Activated CD4-positive, alpha-beta T cell treated with anti-CD3 and anti-CD28 coated beads for 36 hours (primary cell): ENCODE measurements around the gene HADHB. TPM values are rescaled to one million over a fixed set of nuclear protein-coding genes. Genes with fewer than 3 reads are reported as not detected.
A peak's percentile ranks its signal among the peaks of the same experiment; 100 is the strongest.

Experiments
- ATAC-seq: fragments of 200-7000 bp; cut with Tn5 transposase; one replicate; pipeline ENCODE4 v1.10.0; 2021; ENCODE audit warnings: mild to moderate bottlenecking, moderate library complexity
- CTCF ChIA-PET: fragments of 350-600 bp; sonication (Branson Sonifier 250); formaldehyde crosslinking; loops from one replicate; lab custom pipeline; 2021; ENCODE audit warnings: antibody characterized with exemption; lab: Charles Lee
- POLR2A ChIA-PET: fragments of 350-600 bp; sonication (Branson Sonifier 250); formaldehyde crosslinking; loops from one replicate; lab custom pipeline; 2021; ENCODE audit warnings: antibody characterized with exemption, inconsistent platforms; lab: Charles Lee
- DNase-seq: peaks from one replicate; pipeline ENCODE4 v3.0.0-alpha.2; 2020
- H3K27ac Mint-ChIP-seq: one replicate; pipeline ENCODE4 v1.8.0; 2021; ENCODE audit warnings: mixed read lengths
- H3K27me3 Mint-ChIP-seq: one replicate; pipeline ENCODE4 v1.8.0; 2021; ENCODE audit warnings: mixed read lengths
- H3K36me3 Mint-ChIP-seq: one replicate; pipeline ENCODE4 v1.8.0; 2021; ENCODE audit warnings: low read depth, mixed read lengths
- H3K4me1 Mint-ChIP-seq: one replicate; pipeline ENCODE4 v1.8.0; 2021; ENCODE audit warnings: mixed read lengths
- H3K4me3 Mint-ChIP-seq: one replicate; pipeline ENCODE4 v1.8.0; 2021; ENCODE audit warnings: mild to moderate bottlenecking, moderate library complexity, mixed read lengths
- H3K9me3 Mint-ChIP-seq: one replicate; pipeline ENCODE4 v1.8.0; 2021; ENCODE audit warnings: low read depth, mixed read lengths
- intact Hi-C, 2 experiments: fragments of 100-400 bp; cut with DNase I in 1 of 2; cut with micrococcal nuclease in 1 of 2; formaldehyde crosslinking; loops; one replicate each; pipeline versions ENCODE4 v1.14.2 to v1.15.1; 2022 to 2024; cut with DNase I, micrococcal nuclease
- total RNA-seq, 2 experiments: library from RNA; stranded (reverse); gene quantifications; one replicate each; pipeline ENCODE4 v1.2.3, GENCODE V29; 2021

The HADHB gene
- total RNA-seq, 2 experiments from 2014 or later: 71.4 to 73.4 TPM

DNA sequence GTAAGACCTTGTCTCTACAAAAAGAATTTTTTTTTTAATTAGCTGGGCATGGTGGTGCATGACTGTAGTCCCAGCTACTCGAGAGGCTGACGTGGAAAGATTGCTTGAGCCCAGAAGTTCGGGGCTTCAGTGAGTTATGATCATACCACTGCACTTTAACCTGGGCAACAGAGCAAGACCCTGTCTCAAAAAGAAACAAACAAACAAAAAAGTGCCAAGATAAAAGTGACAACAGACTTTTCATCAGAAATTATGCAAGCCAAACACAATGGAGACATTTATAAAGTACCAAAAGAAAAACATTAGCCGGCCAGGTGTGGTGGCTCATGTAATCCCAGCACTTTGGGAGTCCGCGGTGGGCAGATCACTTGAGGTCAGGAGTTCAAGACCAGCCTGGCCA lies 27.0 kb upstream of the HADHB start:
- no peak overlapping the region for H3K4me3 Mint-ChIP-seq
- H3K27me3 Mint-ChIP-seq: no peaks in the 10 kb centered on the region
- H3K27ac Mint-ChIP-seq: no peak overlapping the region
- intact Hi-C loops: no loop called here
- peaks cover 43% of the 10 kb centered on the region for H3K36me3 Mint-ChIP-seq
- no peak for DNase-seq
- ChIA-PET POLR2A (no interaction called here), CTCF (no interaction called here)
- no peaks in the 10 kb centered on the region for H3K9me3 Mint-ChIP-seq
- ATAC-seq: no peak
- no peaks in the 10 kb centered on the region for H3K4me1 Mint-ChIP-seq

GRCh38 chr2:26223018-26223417 lies 21.7 kb upstream of the HADHB start:
- H3K9me3 Mint-ChIP-seq: no peaks in the 10 kb centered on the region
- ATAC-seq: no peak

DNA sequence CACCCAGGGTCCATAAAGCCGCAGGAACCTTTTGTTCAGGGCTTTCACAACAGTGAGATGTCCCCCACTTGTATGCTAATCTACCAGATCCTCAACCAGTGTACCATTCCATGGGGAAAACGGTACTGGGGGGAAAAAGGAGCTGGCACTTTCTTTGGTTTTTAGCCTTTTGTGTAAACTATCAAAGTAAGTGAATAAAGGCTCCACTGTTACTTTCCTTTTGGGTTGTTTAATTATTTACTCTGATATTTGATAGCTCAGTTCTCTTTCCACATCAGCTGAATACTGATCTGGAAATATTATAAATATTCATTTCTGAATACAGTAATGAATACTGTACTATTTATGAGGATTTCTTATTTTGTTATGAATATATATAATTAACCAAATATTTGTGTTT lies 20.6 kb upstream of the HADHB start:
- ChIA-PET CTCF (interaction anchor here (0.7 kb wide), 1 partner anchor 15 kb away, joined by 5 read pairs; no protein-coding TSS in a partner anchor), POLR2A (no interaction called here)
- no peak overlapping the region for H3K27ac Mint-ChIP-seq
- peaks cover 52% of the 10 kb centered on the region for H3K36me3 Mint-ChIP-seq
- H3K9me3 Mint-ChIP-seq: no peaks in the 10 kb centered on the region
- no peak for ATAC-seq
- intact Hi-C loops: no loop called here
- H3K4me3 Mint-ChIP-seq: no peak overlapping the region
- H3K27me3 Mint-ChIP-seq: no peaks in the 10 kb centered on the region
- H3K4me1 Mint-ChIP-seq: no peaks in the 10 kb centered on the region
- no peak for DNase-seq

More at GRCh38 chr2:26223018-26223417, 21.7 kb upstream of the HADHB start:
- Mint-ChIP-seq H3K4me3 (no peak overlapping the region), H3K4me1 (no peaks in the 10 kb centered on the region), H3K36me3 (peaks cover 45% of the 10 kb centered on the region), H3K27me3 (no peaks in the 10 kb centered on the region), H3K27ac (no peak overlapping the region)
- ChIA-PET CTCF (no interaction called here), POLR2A (no interaction called here)
- intact Hi-C loops: no loop called here
- DNase-seq: no peak

GRCh38 chr2:26229595-26229994 lies 15.1 kb upstream of the HADHB start:
- Mint-ChIP-seq H3K27me3 (no peaks in the 10 kb centered on the region), H3K36me3 (peaks cover 66% of the 10 kb centered on the region), H3K4me1 (no peaks in the 10 kb centered on the region), H3K9me3 (no peaks in the 10 kb centered on the region), H3K27ac (no peak overlapping the region), H3K4me3 (no peak overlapping the region)
- POLR2A ChIA-PET: no interaction called here
- DNase-seq (no peak), ATAC-seq (no peak)
- CTCF ChIA-PET: interaction anchor here (0.7 to 1.3 kb wide), 3 partner anchors 14 to 18 kb away, joined by 3 read pairs; no protein-coding TSS in a partner anchor
- intact Hi-C loops: no loop called here

- ChIA-PET CTCF (interaction anchor here (0.6 to 1.1 kb wide), 4 partner anchors 15 to 349 kb away, joined by 3 to 10 read pairs (median 3); no protein-coding TSS in a partner anchor), POLR2A (no interaction called here)
- Mint-ChIP-seq H3K4me1 (no peaks in the 10 kb centered on the region), H3K36me3 (peaks cover 68% of the 10 kb centered on the region), H3K4me3 (no peak overlapping the region), H3K27ac (no peak overlapping the region), H3K9me3 (no peaks in the 10 kb centered on the region), H3K27me3 (no peaks in the 10 kb centered on the region)
- no peak for DNase-seq
- no peak for ATAC-seq
- intact Hi-C loops: no loop called here
Measured at GRCh38 chr2:26230806-26231205, 13.9 kb upstream of the HADHB start.

- peaks cover 8% of the 10 kb centered on the region for H3K4me1 Mint-ChIP-seq
- intact Hi-C loops: no loop called here
- ChIA-PET POLR2A (no interaction called here), CTCF (interaction anchor here (0.6 to 3.0 kb wide), 7 partner anchors 8 to 611 kb away, joined by 3 to 17 read pairs (median 4); no protein-coding TSS in a partner anchor)
- H3K4me3 Mint-ChIP-seq: no peak overlapping the region
- ATAC-seq (no peak), DNase-seq (no peak)
- H3K27ac Mint-ChIP-seq: no peak overlapping the region
- H3K27me3 Mint-ChIP-seq: no peaks in the 10 kb centered on the region
- H3K9me3 Mint-ChIP-seq: no peaks in the 10 kb centered on the region
- H3K36me3 Mint-ChIP-seq: peaks cover 45% of the 10 kb centered on the region
Measured at GRCh38 chr2:26235089-26235488, 9.7 kb upstream of the HADHB start.

DNA sequence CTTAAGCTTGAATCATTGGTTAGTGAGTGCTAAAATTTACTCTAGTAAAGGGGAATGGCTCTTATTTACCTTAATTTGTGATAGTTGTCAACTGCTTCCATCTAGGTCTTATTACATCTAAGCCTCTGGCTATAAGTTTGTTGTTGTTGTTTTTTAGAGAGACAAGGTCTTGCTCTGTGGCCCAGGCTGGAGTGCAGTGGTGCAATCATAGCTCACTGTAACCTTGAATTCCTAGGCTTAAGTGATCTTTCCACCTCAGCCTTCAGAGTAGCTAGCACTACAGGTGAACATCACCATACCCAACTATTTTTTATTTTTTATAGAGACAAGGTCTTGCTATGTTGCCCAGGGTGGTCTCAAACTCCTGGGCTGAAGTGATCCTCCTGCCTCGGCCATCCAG lies 6.9 kb upstream of the HADHB start:
- Mint-ChIP-seq H3K9me3 (no peaks in the 10 kb centered on the region), H3K36me3 (peaks cover 34% of the 10 kb centered on the region), H3K27ac (no peak overlapping the region), H3K4me3 (no peak overlapping the region), H3K4me1 (peaks cover 24% of the 10 kb centered on the region), H3K27me3 (no peaks in the 10 kb centered on the region)
- intact Hi-C loops: no loop called here
- ATAC-seq (no peak), DNase-seq (no peak)
- POLR2A ChIA-PET: interaction anchor here (0.5 kb wide), 1 partner anchor 111 kb away, joined by 3 read pairs; no protein-coding TSS in a partner anchor
- CTCF ChIA-PET: interaction anchor here (1.2 to 1.3 kb wide), 2 partner anchors 14 to 68 kb away, joined by 3 to 5 read pairs; no protein-coding TSS in a partner anchor

- peaks cover 34% of the 10 kb centered on the region for H3K36me3 Mint-ChIP-seq
- H3K9me3 Mint-ChIP-seq: no peaks in the 10 kb centered on the region
- CTCF ChIA-PET: interaction anchor here (1.2 to 1.3 kb wide), 2 partner anchors 14 to 67 kb away, joined by 3 to 5 read pairs; no protein-coding TSS in a partner anchor
- intact Hi-C loops: no loop called here
- H3K27me3 Mint-ChIP-seq: no peaks in the 10 kb centered on the region
- POLR2A ChIA-PET: interaction anchor here (0.5 kb wide), 1 partner anchor 110 kb away, joined by 3 read pairs; no protein-coding TSS in a partner anchor
- ATAC-seq (no peak), DNase-seq (no peak)
- no peak overlapping the region for H3K4me3 Mint-ChIP-seq
- H3K27ac Mint-ChIP-seq: no peak overlapping the region
- H3K4me1 Mint-ChIP-seq: peaks cover 29% of the 10 kb centered on the region
Measured at GRCh38 chr2:26238311-26238958, 6.3 kb upstream of the HADHB start.

GRCh38 chr2:26241928-26242436 lies 2.8 kb upstream of the HADHB start:
- no peak overlapping the region for H3K27ac Mint-ChIP-seq
- ChIA-PET POLR2A (no interaction called here), CTCF (interaction anchor here (1.6 to 2.2 kb wide), 3 partner anchors 8 to 58 kb away, joined by 4 to 17 read pairs (median 7); no protein-coding TSS in a partner anchor)
- H3K36me3 Mint-ChIP-seq: peaks cover 28% of the 10 kb centered on the region
- H3K4me3 Mint-ChIP-seq: peak overlapping the region; percentile 99
- no peaks in the 10 kb centered on the region for H3K9me3 Mint-ChIP-seq
- ATAC-seq (no peak), DNase-seq (no peak)
- intact Hi-C loops: loop anchor here (5.0 to 10.0 kb wide), 4 partner anchors 105 to 1270 kb away; partner anchors contain the start of genes ADGRF3 (in 1 of the 2), ASXL2 (in 1 of the 2), DNAJC27 (in 1 of the 2) and SELENOI (in 1 of the 2)
- peaks cover 46% of the 10 kb centered on the region for H3K4me1 Mint-ChIP-seq
- no peaks in the 10 kb centered on the region for H3K27me3 Mint-ChIP-seq

- Mint-ChIP-seq H3K9me3 (no peaks in the 10 kb centered on the region), H3K4me3 (peak overlapping the region; percentile 99), H3K27me3 (no peaks in the 10 kb centered on the region), H3K27ac (peak overlapping the region; percentile 98), H3K4me1 (peaks cover 49% of the 10 kb centered on the region), H3K36me3 (peaks cover 18% of the 10 kb centered on the region)
- DNase-seq (peak; percentile 47), ATAC-seq (peak; percentile 6)
- intact Hi-C loops: loop anchor here (1.0 to 10.0 kb wide), 13 partner anchors 56 to 1271 kb away; partner anchors contain the start of genes ASXL2 (in 2 of the 2), ADGRF3 (in 1 of the 2), AGBL5 (in 1 of the 2) and DNAJC27 (in 1 of the 2)
- ChIA-PET CTCF (interaction anchor here (0.5 to 2.2 kb wide), 12 partner anchors 9 to 728 kb away, joined by 3 to 17 read pairs (median 5); partner anchors contain the start of genes ADGRF3 and SELENOI), POLR2A (interaction anchor here (0.6 to 3.4 kb wide), 5 partner anchors 15 to 365 kb away, joined by 3 to 23 read pairs (median 3); partner anchors contain the start of genes ADGRF3, ASXL2, RAB10 and SELENOI)
Measured at GRCh38 chr2:26243470-26244308, 1.1 kb upstream of the HADHB start.
